Pancreas (tissue), 10 donors: ENCODE data around the gene RNF157. TPM values are rescaled to one million over a fixed set of nuclear protein-coding genes. Genes with fewer than 3 reads are reported as not detected.

Source experiments
- ATAC-seq, 4 donors: fragments of 200-7000 bp; cut with Tn5 transposase; one replicate each; pipeline versions ENCODE4 v1.8.0 to v1.9.1; 2020; ENCODE audit warnings: mild to moderate bottlenecking in 4 of 4, moderate library complexity in 4 of 4
- DNase-seq, 6 donors: peaks; one replicate each; pipeline ENCODE4 v3.0.0-alpha.2; 2020
- FAIRE-seq: peaks from 2 replicates; lab custom pipeline; 2012; peaks lifted over from hg19 to GRCh38; lab: Jason Lieb, UNC
- H3K27ac ChIP-seq, 4 donors: fragments of 200-600 bp; sonication (generic); 1 replicate in 3 of 4; 2 replicates in 1 of 4; pipeline versions ENCODE4 v1.5.0 to v1.8.0; 2020
- H3K27me3 ChIP-seq, 4 donors: fragments of 200-600 bp; one replicate each; pipeline ENCODE4 v1.8.0; 2021
- H3K36me3 ChIP-seq, 3 donors: fragments of 200-600 bp; sonication (generic) in 1 of 3; one replicate each; pipeline versions ENCODE4 v1.5.0 to v1.8.0; 2020 to 2021
- H3K4me1 ChIP-seq, 3 donors: fragments of 200-600 bp; one replicate each; pipeline ENCODE4 v1.8.0; 2021
- H3K4me3 ChIP-seq, 4 donors: fragments of 200-600 bp; sonication (generic) in 2 of 4; one replicate each; pipeline versions ENCODE4 v1.5.0 to v1.8.0; 2020 to 2021
- H3K9me3 ChIP-seq, 4 donors: fragments of 200-600 bp; one replicate each; pipeline ENCODE4 v1.8.0; 2021
- WGBS, 2 donors: extraction: QIAGEN DNeasy Blood & Tissue Kit; methylation state at CpG; one replicate each; pipeline ENCODE4 v1.1.7; 2013; 5-methylcytosine and 5-hydroxymethylcytosine counted together
- intact Hi-C, 3 donors: fragments of 100-400 bp; cut with DNase I; formaldehyde crosslinking; loops; one replicate each; pipeline versions ENCODE4 v1.11.1 to v1.14.2; 2022
- polyA plus RNA-seq, 2 donors: library from polyadenylated mRNA; stranded (reverse); fragments of 200-250 nt; gene quantifications; one replicate each; pipeline ENCODE4 v1.2.3, GENCODE V29; 2013
- total RNA-seq, 6 donors: library from RNA; stranded (reverse); fragmentation: NEBNext Ultra II Directional in 4 of 6; extraction: Animal tissue kit (Norgen Biotek cat#: 25700) in 4 of 6; gene quantifications; one replicate each; pipeline versions ENCODE4 v1.2.1 to v1.2.4, GENCODE V29; 2021 to 2023
- TF ChIP-seq, protein P1 (sequence below), 4 donors: fragments of 200-600 bp; sonication (generic) in 3 of 4; IDR thresholded peaks; one replicate each; pipeline versions ENCODE4 v1.5.0 to v1.8.0; 2021; ENCODE audit warnings: antibody characterized with exemption in 4 of 4
- donor health status: healthy with polysubstance abuse.
- donor health status: DM: no; HTN: no; CAD: no; lungs with moderate emphysema.
- donor health status: DM: no; HTN: no; CAD: no.
- donor health status: control.
- donor health status: control.
- donor health status: Bipolar disorder and iron deficiency.
- donor health status: DM: yes; HTN: yes; CAD: no.
- donor health status: DM: no; HTN: no; CAD: no.
- donor health status: DM: no; HTN: no; CAD: no.
- donor health status: DM: yes; HTN: yes; CAD: no.

RNF157 gene
- total and polyA plus RNA-seq, 8 donors, result 0.87 to 6.4 (median 3.3) TPM

- Histone ChIP-seq H3K27ac (no peak overlapping the region), H3K36me3 (no peaks in the 10 kb centered on the region), H3K27me3 (no peaks in the 10 kb centered on the region), H3K4me3 (no peak overlapping the region), H3K4me1 (no peaks in the 10 kb centered on the region), H3K9me3 (no peaks in the 10 kb centered on the region)
- 80% methylated on average over 5 of the region's 5 CpGs for WGBS, 2 donors
- TF ChIP-seq, protein P1, sequence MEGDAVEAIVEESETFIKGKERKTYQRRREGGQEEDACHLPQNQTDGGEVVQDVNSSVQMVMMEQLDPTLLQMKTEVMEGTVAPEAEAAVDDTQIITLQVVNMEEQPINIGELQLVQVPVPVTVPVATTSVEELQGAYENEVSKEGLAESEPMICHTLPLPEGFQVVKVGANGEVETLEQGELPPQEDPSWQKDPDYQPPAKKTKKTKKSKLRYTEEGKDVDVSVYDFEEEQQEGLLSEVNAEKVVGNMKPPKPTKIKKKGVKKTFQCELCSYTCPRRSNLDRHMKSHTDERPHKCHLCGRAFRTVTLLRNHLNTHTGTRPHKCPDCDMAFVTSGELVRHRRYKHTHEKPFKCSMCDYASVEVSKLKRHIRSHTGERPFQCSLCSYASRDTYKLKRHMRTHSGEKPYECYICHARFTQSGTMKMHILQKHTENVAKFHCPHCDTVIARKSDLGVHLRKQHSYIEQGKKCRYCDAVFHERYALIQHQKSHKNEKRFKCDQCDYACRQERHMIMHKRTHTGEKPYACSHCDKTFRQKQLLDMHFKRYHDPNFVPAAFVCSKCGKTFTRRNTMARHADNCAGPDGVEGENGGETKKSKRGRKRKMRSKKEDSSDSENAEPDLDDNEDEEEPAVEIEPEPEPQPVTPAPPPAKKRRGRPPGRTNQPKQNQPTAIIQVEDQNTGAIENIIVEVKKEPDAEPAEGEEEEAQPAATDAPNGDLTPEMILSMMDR (IDR thresholded peaks at IDR 0.05), result no peak
- ATAC-seq (no peak), DNase-seq (no peak), FAIRE-seq (no peak)
- intact Hi-C loops, result no loop called here
These were observed 41.6 kb downstream of the RNF157 start for GRCh38 chr17:76198702-76199101.

- Histone ChIP-seq H3K27ac (no peak overlapping the region), H3K36me3 (no peaks in the 10 kb centered on the region), H3K4me1 (no peaks in the 10 kb centered on the region), H3K27me3 (no peaks in the 10 kb centered on the region), H3K9me3 (no peaks in the 10 kb centered on the region), H3K4me3 (no peak overlapping the region)
- intact Hi-C loops, result no loop called here
- FAIRE-seq, result no peak
- DNase-seq, result no peak
- TF ChIP-seq, protein P1 (IDR thresholded peaks at IDR 0.05), result no peak
- ATAC-seq, result no peak
- 44 to 61% methylated on average over 2 of the region's 2 CpGs for WGBS, 2 donors
These were observed 42.4 kb downstream of the RNF157 start for GRCh38 chr17:76197911-76198310.

GRCh38 chr17:76196675-76197074 lies 43.6 kb downstream of the RNF157 start:
- peak in 1 of 6 donors; percentile 42 for DNase-seq
- H3K9me3 ChIP-seq, result no peaks in the 10 kb centered on the region
- no peaks in the 10 kb centered on the region for H3K36me3 ChIP-seq
- H3K4me1 ChIP-seq, result no peaks in the 10 kb centered on the region
- no peak overlapping the region for H3K4me3 ChIP-seq
- ATAC-seq, result peak in 1 of 4 donors; percentile 44
- intact Hi-C loops, result no loop called here
- TF ChIP-seq, protein P1 (IDR thresholded peaks at IDR 0.05), result no peak
- no peak overlapping the region for H3K27ac ChIP-seq
- 44 to 53% methylated on average over 3 of the region's 3 CpGs for WGBS, 2 donors
- no peak for FAIRE-seq
- no peaks in the 10 kb centered on the region for H3K27me3 ChIP-seq

DNA sequence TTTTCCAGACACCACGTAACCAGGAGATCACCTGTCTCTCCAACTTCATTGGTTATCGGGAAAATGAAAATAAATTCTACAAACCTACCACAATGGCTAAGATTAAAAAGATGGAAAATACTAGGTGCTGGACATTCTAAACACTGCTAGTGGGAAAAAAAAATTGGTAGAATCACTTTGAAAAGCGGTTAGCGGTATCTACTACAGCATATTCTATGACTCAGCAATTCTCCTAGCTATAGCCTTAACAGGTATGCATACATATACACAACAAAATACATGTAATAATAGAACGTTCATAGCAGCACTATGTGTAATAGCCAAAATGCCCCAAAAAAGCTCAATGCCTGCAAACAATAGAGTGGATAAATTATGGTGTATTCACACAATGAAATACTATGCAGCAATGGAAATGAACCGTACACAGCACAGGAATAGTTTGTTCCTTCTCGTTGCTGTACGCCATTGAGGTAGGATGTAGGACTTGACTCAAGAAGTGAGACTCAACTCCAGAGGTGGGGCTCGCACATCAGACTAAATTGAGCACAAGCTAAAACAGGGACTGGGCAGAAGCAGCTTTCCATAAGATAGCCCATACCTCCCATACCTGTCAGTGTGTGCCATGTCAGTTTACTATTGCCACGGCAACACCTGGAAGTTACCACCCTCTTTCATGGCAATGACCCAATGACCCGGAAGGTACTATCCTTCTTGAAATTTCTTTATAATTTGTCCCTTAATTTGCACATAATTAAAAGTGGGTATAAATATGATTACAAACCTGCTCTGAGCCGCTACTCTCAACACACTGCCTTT lies 44.8 kb downstream of the RNF157 start:
- no peaks in the 10 kb centered on the region for H3K36me3 ChIP-seq
- H3K4me3 ChIP-seq, result no peak overlapping the region
- no peaks in the 10 kb centered on the region for H3K9me3 ChIP-seq
- TF ChIP-seq, protein P1 (IDR thresholded peaks at IDR 0.05), result no peak
- intact Hi-C loops, result no loop called here
- 89 to 93% methylated on average over 12 of the region's 12 CpGs for WGBS, 2 donors
- no peaks in the 10 kb centered on the region for H3K27me3 ChIP-seq
- DNase-seq (no peak), ATAC-seq (no peak), FAIRE-seq (no peak)
- H3K4me1 ChIP-seq, result no peaks in the 10 kb centered on the region
- H3K27ac ChIP-seq, result no peak overlapping the region

GRCh38 chr17:76193591-76193990 lies 46.7 kb downstream of the RNF157 start:
- Histone ChIP-seq H3K27me3 (no peaks in the 10 kb centered on the region), H3K4me3 (no peak overlapping the region), H3K36me3 (no peaks in the 10 kb centered on the region), H3K27ac (no peak overlapping the region), H3K4me1 (no peaks in the 10 kb centered on the region), H3K9me3 (no peaks in the 10 kb centered on the region)
- no peak for FAIRE-seq
- WGBS, 2 donors, result 72% methylated on average over 13 of the region's 13 CpGs
- ATAC-seq, result no peak
- intact Hi-C loops, result no loop called here
- no peak for DNase-seq
- TF ChIP-seq, protein P1 (IDR thresholded peaks at IDR 0.05), result no peak
